ENCODE results near the gene MRPL12.

The MRPL12 gene

DNA sequence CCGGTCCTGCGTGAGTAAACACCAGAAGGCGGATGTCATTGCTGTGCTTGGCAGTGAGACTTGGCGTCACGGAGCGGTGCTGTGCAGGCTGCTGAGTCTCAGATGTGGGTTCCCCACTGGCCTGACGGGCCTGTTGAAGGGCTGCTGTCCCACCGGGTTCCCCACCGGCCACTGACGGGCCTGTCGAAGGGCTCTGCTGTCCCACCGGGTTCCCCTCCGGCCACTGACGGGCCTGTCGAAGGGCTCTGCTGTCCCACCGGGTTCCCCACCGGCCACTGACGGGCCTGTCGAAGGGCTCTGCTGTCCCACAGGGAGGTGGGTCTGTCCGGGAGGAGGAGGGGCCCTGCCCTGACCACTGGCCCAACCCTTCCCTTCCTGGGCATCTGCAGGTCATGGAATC, 16.6 kb upstream of the MRPL12 start:
- TF ChIP-seq, protein P1, sequence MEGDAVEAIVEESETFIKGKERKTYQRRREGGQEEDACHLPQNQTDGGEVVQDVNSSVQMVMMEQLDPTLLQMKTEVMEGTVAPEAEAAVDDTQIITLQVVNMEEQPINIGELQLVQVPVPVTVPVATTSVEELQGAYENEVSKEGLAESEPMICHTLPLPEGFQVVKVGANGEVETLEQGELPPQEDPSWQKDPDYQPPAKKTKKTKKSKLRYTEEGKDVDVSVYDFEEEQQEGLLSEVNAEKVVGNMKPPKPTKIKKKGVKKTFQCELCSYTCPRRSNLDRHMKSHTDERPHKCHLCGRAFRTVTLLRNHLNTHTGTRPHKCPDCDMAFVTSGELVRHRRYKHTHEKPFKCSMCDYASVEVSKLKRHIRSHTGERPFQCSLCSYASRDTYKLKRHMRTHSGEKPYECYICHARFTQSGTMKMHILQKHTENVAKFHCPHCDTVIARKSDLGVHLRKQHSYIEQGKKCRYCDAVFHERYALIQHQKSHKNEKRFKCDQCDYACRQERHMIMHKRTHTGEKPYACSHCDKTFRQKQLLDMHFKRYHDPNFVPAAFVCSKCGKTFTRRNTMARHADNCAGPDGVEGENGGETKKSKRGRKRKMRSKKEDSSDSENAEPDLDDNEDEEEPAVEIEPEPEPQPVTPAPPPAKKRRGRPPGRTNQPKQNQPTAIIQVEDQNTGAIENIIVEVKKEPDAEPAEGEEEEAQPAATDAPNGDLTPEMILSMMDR (IDR thresholded peaks at IDR 0.05; ENCODE audit: low read depth, low read length, missing control alignments), result no peak
- no peak for DNase-seq (ENCODE audit: low read depth)
- H3K4me3 ChIP-seq (ENCODE audit: low read depth, low read length), result no peak overlapping the region

- no peak for DNase-seq (ENCODE audit: low read depth)
- TF ChIP-seq, protein P1 (IDR thresholded peaks at IDR 0.05; ENCODE audit: low read depth, low read length, missing control alignments), result no peak
- no peak overlapping the region for H3K4me3 ChIP-seq (ENCODE audit: low read depth, low read length)
These were observed 15.2 kb upstream of the MRPL12 start for GRCh38 chr17:81687770-81688541.

- TF ChIP-seq, protein P1 (IDR thresholded peaks at IDR 0.05; ENCODE audit: low read depth, low read length, missing control alignments), result no peak
- no peak overlapping the region for H3K4me3 ChIP-seq (ENCODE audit: low read depth, low read length)
- DNase-seq (ENCODE audit: low read depth), result no peak
These were observed 14.6 kb upstream of the MRPL12 start for GRCh38 chr17:81688616-81689015.

DNA sequence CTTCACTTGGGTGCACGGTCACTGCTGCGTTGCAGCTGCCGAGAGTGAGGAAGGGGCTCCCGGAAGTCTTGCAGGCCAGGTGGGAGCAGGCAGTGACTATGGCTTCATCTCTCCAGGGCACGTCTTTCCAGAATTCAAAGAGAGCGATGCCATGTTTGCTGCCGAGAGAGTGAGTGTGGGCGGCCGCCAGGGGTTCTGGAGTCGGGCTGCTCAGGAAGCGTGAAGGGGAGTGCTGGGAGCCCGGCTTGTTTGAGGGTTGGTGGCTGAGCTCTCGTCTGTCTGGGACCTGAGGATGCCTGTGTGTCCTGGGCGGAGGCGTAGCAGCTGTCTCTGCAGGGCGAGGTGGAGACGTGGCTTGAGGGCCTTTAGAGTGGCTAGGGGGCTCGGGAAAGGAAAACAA, 13.1 kb upstream of the MRPL12 start:
- DNase-seq (ENCODE audit: low read depth), result no peak
- H3K4me3 ChIP-seq (ENCODE audit: low read depth, low read length), result no peak overlapping the region
- TF ChIP-seq, protein P1 (IDR thresholded peaks at IDR 0.05; ENCODE audit: low read depth, low read length, missing control alignments), result no peak

GRCh38 chr17:81690549-81690948, 12.6 kb upstream of the MRPL12 start:
- no peak overlapping the region for H3K4me3 ChIP-seq (ENCODE audit: low read depth, low read length)
- TF ChIP-seq, protein P1 (IDR thresholded peaks at IDR 0.05; ENCODE audit: low read depth, low read length, missing control alignments), result no peak
- DNase-seq (ENCODE audit: low read depth), result no peak

- no peak for DNase-seq (ENCODE audit: low read depth)
- H3K4me3 ChIP-seq (ENCODE audit: low read depth, low read length), result no peak overlapping the region
- TF ChIP-seq, protein P1 (IDR thresholded peaks at IDR 0.05; ENCODE audit: low read depth, low read length, missing control alignments), result no peak
These were observed 12.0 kb upstream of the MRPL12 start for GRCh38 chr17:81691196-81691595.

DNA sequence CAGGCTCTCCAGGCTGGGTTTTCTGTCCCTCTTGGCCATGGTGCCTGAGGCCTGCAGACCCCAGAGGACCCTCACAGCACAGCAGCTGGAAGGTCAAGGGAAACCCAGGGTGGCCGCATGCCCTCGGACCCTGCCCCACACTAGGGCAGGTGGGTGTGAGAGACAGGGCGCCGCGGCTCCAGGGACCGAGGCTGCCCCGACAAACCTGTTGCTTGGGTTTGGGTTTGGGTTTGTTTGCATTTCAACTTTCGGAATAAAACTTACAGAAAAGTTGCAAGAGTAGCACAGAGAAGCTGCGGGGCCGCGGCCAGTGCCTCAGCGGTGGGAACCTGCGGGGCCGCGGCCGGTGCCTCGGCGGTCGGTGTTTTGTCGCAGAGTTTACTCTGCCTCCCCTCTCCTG, 11.6 kb upstream of the MRPL12 start:
- no peak overlapping the region for H3K4me3 ChIP-seq (ENCODE audit: low read depth, low read length)
- TF ChIP-seq, protein P1 (IDR thresholded peaks at IDR 0.05; ENCODE audit: low read depth, low read length, missing control alignments), result no peak
- no peak for DNase-seq (ENCODE audit: low read depth)

Measured in GM12864 (cell line).